Neutrophil (primary cell): ENCODE results near the gene TMEM144.

Source experiments
- H3K27ac ChIP-seq: fragments of 200-600 bp; sonication (generic); 2 replicates; pipeline ENCODE4 v1.5.1; 2016; ENCODE audit warnings: mild to moderate bottlenecking, moderate library complexity
- H3K27me3 ChIP-seq: fragments of 200-600 bp; sonication (generic); 2 replicates; pipeline ENCODE4 v1.6.0; 2016; ENCODE audit warnings: mild to moderate bottlenecking
- H3K36me3 ChIP-seq: fragments of 200-600 bp; sonication (generic); 2 replicates; pipeline ENCODE4 v1.5.1; 2017
- H3K4me1 ChIP-seq, 2 experiments: fragments of 200-600 bp in 1 of 2; sonication (generic) in 1 of 2; 1 replicate in 1 of 2; 2 replicates in 1 of 2; pipeline versions ENCODE4 v1.5.1 to v1.6.1; 2013 to 2016; ENCODE audit warnings: low read depth in 1 of 2, low read length in 1 of 2, mild to moderate bottlenecking in 1 of 2, moderate library complexity in 1 of 2; ENCODE audit not compliant: control insufficient read depth in 1 of 2, insufficient read depth in 1 of 2
- H3K4me3 ChIP-seq, 2 experiments: fragments of 200-600 bp in 1 of 2; sonication (generic) in 1 of 2; 1 replicate in 1 of 2; 2 replicates in 1 of 2; pipeline ENCODE4 v1.5.1; 2013 to 2016; ENCODE audit warnings: low read depth in 1 of 2, low read length in 1 of 2, mild to moderate bottlenecking in 1 of 2, moderate library complexity in 1 of 2
- H3K9me3 ChIP-seq: fragments of 200-600 bp; sonication (generic); 2 replicates; pipeline ENCODE4 v1.5.1; 2016
- TF ChIP-seq, protein P1 (sequence below): fragments of 200-600 bp; sonication (generic); IDR thresholded peaks from 2 replicates; pipeline ENCODE4 v1.5.1; 2016; ENCODE audit warnings: antibody characterized with exemption

Gene TMEM144

DNA sequence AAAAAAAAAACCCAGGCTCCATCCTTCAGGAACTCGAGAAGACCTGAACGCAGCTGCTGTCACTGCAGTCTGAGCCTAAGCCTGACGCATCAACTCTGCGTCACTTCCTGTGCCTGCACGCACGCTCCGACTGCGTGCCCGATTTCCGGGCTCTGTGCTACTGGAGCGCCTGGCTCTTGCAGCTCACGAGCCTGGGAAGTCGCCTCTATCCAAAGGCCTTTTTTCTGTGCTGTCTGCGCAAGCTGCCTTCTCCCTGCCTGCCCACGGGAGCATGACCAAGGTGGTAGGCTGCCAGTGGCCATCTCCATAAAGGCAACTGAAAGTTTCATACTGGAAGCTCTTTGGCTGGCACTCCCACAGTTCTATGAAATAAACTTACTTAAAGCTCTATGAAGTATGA is 27.6 kb upstream of the TMEM144 start:
- Histone ChIP-seq H3K9me3 (no peaks in the 10 kb centered on the region), H3K4me1 (no peaks in the 10 kb centered on the region), H3K27ac (no peak overlapping the region), H3K36me3 (no peaks in the 10 kb centered on the region), H3K27me3 (no peaks in the 10 kb centered on the region), H3K4me3 (no peak overlapping the region)
- TF ChIP-seq, protein P1, sequence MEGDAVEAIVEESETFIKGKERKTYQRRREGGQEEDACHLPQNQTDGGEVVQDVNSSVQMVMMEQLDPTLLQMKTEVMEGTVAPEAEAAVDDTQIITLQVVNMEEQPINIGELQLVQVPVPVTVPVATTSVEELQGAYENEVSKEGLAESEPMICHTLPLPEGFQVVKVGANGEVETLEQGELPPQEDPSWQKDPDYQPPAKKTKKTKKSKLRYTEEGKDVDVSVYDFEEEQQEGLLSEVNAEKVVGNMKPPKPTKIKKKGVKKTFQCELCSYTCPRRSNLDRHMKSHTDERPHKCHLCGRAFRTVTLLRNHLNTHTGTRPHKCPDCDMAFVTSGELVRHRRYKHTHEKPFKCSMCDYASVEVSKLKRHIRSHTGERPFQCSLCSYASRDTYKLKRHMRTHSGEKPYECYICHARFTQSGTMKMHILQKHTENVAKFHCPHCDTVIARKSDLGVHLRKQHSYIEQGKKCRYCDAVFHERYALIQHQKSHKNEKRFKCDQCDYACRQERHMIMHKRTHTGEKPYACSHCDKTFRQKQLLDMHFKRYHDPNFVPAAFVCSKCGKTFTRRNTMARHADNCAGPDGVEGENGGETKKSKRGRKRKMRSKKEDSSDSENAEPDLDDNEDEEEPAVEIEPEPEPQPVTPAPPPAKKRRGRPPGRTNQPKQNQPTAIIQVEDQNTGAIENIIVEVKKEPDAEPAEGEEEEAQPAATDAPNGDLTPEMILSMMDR, result no peak

DNA sequence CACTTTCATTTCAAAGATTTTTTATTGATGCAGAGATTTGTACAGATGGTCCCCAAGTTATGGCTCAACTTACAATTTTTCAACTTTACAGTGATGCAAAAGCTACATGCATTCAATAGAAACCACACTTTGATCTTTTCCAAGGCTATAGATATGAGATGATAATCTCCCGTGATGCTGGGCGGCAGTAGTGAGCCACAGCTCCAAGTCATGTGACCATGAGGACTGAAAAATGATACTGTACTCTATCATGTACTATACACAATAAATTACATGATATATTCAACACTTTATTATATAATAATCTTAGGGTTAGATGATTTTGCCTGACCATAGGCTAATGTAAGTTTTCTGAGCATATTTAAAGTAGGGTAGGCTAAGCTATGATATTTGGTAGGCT is 23.5 kb upstream of the TMEM144 start:
- Histone ChIP-seq H3K27me3 (no peaks in the 10 kb centered on the region), H3K4me3 (no peak overlapping the region), H3K9me3 (no peaks in the 10 kb centered on the region), H3K27ac (no peak overlapping the region), H3K36me3 (no peaks in the 10 kb centered on the region), H3K4me1 (peaks cover 6 to 9% of the 10 kb centered on the region in 2 experiments)
- TF ChIP-seq, protein P1, result no peak

DNA sequence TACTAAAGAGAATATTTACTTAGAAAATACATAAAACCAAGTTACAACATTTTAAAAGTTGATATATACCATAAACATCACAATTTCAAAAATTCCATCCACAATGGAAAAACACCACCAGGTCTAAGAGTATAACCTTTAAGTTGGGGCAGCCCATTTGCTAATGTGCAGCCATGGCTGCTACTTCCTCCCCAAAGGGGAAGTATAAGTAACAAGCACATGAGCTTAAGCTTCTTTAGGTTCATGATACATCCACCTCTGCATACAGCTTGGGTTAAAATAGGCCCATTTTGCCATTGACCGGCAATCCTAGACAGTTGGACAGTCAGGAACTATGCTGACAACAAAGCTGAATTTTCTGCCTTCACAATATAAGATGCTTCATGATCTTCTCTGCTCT is 20.9 kb upstream of the TMEM144 start:
- Histone ChIP-seq H3K36me3 (no peaks in the 10 kb centered on the region), H3K9me3 (no peaks in the 10 kb centered on the region), H3K27ac (no peak overlapping the region), H3K27me3 (no peaks in the 10 kb centered on the region), H3K4me1 (peaks cover 6 to 9% of the 10 kb centered on the region in 2 experiments), H3K4me3 (no peak overlapping the region)
- TF ChIP-seq, protein P1, result no peak

DNA sequence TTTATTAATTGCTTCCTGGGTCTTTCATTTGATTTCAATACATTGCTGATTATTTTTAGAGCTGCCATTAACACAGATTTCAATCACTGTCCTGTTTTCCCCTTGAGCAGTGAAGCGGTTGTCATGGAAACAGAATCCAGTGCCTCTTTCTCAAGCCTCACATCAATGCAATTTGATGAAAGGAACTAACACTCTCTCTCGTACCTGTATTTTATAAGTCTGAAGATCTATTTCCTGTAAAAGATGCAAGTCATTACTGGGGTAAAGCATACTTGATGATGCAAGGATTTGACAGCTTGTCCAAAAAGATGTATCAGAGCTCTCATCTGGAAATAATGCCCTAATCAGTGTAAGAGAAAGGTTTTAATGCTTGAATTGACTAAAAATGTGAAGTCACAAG is 19.6 kb upstream of the TMEM144 start:
- H3K4me3 ChIP-seq, result no peak overlapping the region
- H3K9me3 ChIP-seq, result no peaks in the 10 kb centered on the region
- H3K36me3 ChIP-seq, result no peaks in the 10 kb centered on the region
- H3K4me1 ChIP-seq, result peaks cover 6 to 9% of the 10 kb centered on the region in 2 experiments
- TF ChIP-seq, protein P1, result no peak
- H3K27ac ChIP-seq, result no peak overlapping the region
- no peaks in the 10 kb centered on the region for H3K27me3 ChIP-seq

DNA sequence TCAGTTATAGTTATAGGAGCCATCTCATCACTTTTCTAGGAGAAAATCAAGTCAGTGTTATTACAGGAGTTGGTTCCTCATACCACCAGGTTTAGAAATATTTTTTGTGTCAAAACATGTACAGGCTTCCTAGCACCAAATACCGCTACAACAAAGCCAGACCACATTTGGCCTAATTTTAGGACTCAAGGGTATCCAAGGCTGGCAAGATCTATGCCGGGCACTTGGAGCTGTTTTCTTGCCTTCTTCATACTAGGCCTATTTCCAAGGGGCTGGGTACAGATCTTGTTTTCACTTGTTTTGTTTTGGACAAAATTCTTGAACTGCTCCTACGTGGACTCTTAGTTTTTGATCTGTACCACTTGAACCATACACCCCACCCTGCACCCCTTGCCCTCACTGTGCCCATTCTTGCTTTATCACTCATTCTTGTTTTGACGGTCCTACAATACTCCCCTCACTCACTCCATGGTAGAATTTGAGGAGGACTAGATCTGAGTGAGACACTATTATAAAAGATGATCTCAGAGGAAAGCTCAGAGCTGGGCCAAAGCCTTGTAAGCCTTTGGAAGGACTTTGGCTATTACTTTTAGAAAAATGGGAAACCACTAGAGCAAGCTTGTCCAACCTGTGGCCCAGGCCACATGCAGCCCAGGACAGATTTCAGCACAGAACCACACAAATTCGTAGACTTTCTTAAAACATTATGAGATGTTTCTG is 17.7 kb upstream of the TMEM144 start:
- H3K27me3 ChIP-seq, result no peaks in the 10 kb centered on the region
- H3K4me1 ChIP-seq, result peaks cover 6 to 9% of the 10 kb centered on the region in 2 experiments
- TF ChIP-seq, protein P1, result no peak
- H3K4me3 ChIP-seq, result no peak overlapping the region
- no peaks in the 10 kb centered on the region for H3K9me3 ChIP-seq
- H3K27ac ChIP-seq, result no peak overlapping the region
- H3K36me3 ChIP-seq, result no peaks in the 10 kb centered on the region
